GM13977 (cell line): Measurements from ENCODE around the gene PLEKHO2.

Source experiments
- DNase-seq: peaks from one replicate; pipeline ENCODE4 v3.0.0; 2012; ENCODE audit warnings: low spot score
- CTCF ChIP-seq: IDR thresholded peaks from 2 replicates; pipeline ENCODE4 v1.5.1; 2012; ENCODE audit warnings: mild to moderate bottlenecking, control low read depth; ENCODE audit not compliant: insufficient read depth; ENCODE audit errors: extremely low read depth, missing control alignments
- in situ Hi-C: fragments of 300-500 bp; cut with MboI; formaldehyde crosslinking; loops from one replicate; pipeline ENCODE4 v1.12.0; 2022; ENCODE audit warnings: low sequenced_read_pairs, low pct_unique_long_range_greater_than_20kb, mixed read lengths, inconsistent platforms; ENCODE audit not compliant: unreplicated experiment

PLEKHO2 gene

GRCh38 chr15:64842986-64843561, 1.4 kb downstream of the PLEKHO2 start:
- no peak for TF ChIP-seq CTCF
- in situ Hi-C loops: loop anchor here (10.0 kb wide), 1 partner anchor 52 kb away; no protein-coding TSS in a partner anchor

GRCh38 chr15:64843991-64844390, 2.3 kb downstream of the PLEKHO2 start:
- DNase-seq: no peak
- no peak for TF ChIP-seq CTCF
- in situ Hi-C loops: loop anchor here (10.0 kb wide), 1 partner anchor 51 kb away; no protein-coding TSS in a partner anchor

More at GRCh38 chr15:64842986-64843561, 1.4 kb downstream of the PLEKHO2 start:
- peak; percentile 32 for DNase-seq

- TF ChIP-seq CTCF: no peak
- DNase-seq: peak; percentile 31
- in situ Hi-C loops: loop anchor here (10.0 kb wide), 1 partner anchor 50 kb away; no protein-coding TSS in a partner anchor
Observed at GRCh38 chr15:64844576-64845145, 2.9 kb downstream of the PLEKHO2 start.

- no peak for DNase-seq
- TF ChIP-seq CTCF: no peak
- in situ Hi-C loops: loop anchor here (10.0 kb wide), 1 partner anchor 50 kb away; no protein-coding TSS in a partner anchor
Observed at GRCh38 chr15:64845183-64845611, 3.5 kb downstream of the PLEKHO2 start.

- TF ChIP-seq CTCF: no peak
- in situ Hi-C loops: loop anchor here (10.0 kb wide), 1 partner anchor 49 kb away; no protein-coding TSS in a partner anchor
- DNase-seq: no peak
Observed at GRCh38 chr15:64845831-64846595, 4.3 kb downstream of the PLEKHO2 start.

- no peak for DNase-seq
- in situ Hi-C loops: loop anchor here (10.0 kb wide), 1 partner anchor 48 kb away; no protein-coding TSS in a partner anchor
- no peak for TF ChIP-seq CTCF
Observed at GRCh38 chr15:64847016-64847415, 5.3 kb downstream of the PLEKHO2 start.
